NCI-H1092 (cell line): ENCODE data around the gene TRAF7.

Experiments
- DNase-seq: peaks from one replicate; lab custom pipeline; 2025; lab: John Stamatoyannopoulos, UW

TRAF7 gene

DNA sequence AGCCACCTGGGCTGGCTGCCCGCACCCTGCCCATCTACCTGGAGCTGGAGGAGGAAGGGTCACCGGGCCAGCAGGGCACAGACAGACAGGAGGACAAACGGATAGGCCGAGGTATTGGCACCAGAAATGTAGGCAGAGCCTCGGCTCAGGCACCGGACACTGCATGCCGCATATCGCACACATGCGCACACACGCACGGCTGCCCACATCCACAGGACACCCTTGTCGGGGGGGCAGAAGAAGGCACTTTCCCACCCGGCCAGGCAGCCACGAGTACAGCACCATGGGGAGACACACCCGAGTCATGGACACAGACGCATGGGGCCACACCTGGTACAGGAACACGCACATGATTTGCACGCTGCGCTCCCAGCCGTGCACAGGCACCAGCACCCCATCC is 26.4 kb downstream of the TRAF7 start:
- no peak for DNase-seq

GRCh38 chr16:2183671-2184070 is 28.1 kb downstream of the TRAF7 start:
- DNase-seq: no peak

- no peak for DNase-seq
These were observed 28.8 kb downstream of the TRAF7 start for GRCh38 chr16:2184346-2184745.

- no peak for DNase-seq
These were observed 29.4 kb downstream of the TRAF7 start for GRCh38 chr16:2184962-2185361.

DNA sequence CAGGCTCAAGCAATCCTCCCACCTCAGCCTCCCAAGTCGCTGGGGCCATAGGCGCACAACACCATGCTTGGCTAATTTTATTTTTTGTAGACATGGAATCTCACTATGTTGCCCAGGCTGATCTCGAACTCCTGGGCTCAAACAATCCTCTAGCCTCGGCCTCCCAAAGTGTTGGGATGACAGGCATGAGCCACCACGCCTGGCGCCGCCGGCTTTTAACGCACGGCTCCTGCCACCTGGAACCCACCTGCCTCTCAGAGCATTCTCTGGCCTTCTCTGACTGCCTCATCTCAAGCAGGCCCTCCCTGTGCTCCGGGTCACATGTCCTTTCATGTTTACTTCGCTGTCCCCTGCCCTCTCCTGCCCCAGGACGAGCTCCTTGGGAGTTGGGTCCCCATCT is 30.5 kb downstream of the TRAF7 start:
- DNase-seq: no peak

DNA sequence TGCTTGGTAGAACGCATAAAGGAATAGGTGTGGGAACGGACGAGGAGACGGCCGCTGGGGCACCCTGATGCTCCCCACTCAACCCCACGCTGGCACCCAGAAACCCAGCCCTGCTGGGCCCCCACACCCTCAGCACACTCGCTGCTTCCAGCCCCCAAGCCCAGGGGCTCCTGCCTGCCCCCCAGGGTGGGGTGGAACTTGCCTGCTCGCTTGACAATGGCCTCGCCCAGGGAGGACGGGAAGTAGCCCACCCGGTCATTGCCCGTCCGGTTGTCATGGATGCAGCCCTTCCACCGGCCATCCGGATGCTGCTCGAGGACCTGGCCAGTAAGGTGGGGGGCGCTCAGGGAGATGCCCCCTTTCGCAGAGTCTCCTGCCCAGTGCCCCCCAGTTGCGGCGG is 30.9 kb downstream of the TRAF7 start:
- no peak for DNase-seq

DNA sequence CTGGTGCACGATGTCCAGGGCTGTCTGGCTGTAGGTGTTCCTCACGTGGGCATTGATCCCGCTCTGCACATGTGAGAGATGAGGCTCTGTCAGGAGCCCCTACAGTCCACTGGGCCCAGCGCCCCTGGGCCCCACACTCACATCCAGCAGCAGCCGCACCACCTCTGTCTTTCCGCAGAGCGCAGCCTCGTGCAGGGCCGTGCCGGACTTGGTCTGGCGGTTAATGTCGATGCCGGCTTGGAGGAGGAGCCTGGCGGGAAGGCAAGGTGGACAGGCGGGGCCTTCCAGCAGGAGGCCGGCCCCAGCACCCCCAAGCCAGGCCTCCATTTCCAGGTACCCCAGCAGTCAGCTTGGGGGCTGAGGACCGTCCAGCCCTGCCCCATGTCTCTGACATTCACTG is 31.6 kb downstream of the TRAF7 start:
- no peak for DNase-seq

DNA sequence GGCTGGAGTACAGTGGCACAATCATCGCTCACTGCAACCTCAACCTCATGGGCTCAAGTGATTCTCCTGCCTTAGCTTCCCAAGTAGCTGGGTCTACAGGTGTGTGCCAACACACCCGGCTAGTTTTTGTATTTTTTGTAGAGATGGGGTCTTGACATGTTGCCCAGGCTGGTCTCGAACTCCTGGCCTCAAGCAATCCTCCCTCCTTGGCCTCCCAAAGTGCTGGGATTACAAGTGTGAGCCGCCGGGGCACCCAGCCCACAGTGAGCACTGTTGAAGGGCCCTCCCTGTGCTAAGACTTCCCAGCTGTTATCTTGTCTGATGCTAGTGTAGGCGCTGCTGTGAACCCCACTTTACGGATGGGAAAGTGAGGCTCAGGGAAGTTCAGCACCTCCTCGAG is 32.8 kb downstream of the TRAF7 start:
- no peak for DNase-seq

GRCh38 chr16:2189252-2189893 is 33.8 kb downstream of the TRAF7 start:
- DNase-seq: no peak

DNA sequence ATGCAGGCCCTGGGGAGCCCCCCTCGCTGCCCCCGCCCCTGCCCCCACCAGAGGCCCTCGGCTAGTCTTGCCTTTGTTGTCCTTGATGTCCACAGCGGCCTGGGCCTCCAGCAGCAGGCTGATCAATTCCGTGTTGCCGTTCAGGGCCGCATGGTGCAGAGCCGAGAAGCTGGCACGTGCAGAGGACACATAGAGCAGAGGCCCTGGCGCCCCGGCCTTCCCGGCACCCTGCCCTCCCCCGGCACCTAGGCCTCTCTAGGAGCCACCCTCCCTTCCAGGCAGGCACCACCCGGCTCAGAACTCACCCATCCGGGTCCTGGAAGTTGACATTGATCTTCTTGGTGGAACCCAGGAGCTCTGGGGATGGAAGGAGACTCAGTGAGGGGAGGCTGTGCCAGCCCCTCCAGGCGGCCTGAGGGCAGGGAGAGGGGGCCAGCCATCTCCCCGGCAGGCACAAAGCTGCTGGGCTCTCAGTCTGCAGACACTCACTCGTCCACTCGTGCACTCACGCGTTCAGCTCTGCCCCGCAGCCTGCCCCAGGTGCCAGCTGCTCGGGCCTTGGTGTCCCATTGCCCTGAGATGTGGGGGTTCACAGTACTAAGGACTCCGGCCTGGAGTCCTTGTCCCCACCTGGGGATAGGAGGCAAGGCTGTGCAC is 34.5 kb downstream of the TRAF7 start:
- DNase-seq: no peak

DNA sequence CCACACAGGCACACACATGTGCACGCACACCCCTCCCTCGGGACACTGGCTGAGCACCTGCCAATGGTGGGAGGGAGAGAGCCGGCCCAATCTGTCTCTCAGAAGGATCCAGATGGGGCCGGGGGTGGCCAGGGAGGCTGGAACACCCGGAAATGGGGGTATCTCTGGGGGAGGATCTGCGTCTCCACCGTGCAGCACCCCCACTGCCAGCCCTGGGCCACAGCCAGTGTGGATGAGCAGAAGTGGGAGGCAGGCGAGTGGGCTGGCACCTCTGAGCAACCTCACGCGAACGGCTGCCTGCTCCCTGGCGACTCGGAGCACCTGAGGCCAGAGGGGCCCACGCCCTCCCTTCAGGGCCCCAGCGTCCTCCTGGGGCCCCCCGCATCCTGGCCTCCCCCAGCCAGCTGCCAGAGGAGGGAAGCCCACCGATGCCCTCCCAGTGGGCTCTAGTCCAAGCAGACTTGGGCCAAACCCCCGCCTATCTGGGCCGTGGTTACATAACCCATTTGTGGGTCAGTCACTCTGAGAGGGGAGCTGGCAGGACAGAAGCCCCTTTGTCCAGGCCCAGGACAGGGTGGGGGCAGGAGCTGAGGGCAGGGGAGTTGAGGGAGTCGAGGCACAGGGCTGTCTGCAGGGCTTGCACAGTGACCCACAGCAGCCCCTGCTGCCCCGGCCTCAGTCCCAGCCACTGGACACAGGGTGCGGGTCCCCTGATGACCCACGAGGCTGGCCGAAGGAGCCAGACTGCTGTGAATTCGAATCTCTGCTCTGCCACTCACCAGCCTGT is 35.3 kb downstream of the TRAF7 start:
- DNase-seq: no peak

DNA sequence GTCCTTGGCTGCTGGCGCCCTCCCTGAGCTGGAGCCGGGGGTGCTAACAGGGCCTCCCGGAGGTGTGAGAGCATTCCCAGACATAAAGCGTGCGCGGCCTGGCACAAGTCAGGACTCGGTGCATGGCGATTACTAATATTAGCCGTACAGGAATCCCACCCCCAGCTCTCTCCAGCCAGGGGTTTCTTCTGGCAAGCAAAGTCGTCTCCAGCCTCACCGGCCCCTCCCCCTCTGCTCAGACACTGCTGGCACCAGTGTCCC is 35.8 kb downstream of the TRAF7 start:
- DNase-seq: no peak

GRCh38 chr16:2194166-2194834 is 38.7 kb downstream of the TRAF7 start:
- no peak for DNase-seq

DNA sequence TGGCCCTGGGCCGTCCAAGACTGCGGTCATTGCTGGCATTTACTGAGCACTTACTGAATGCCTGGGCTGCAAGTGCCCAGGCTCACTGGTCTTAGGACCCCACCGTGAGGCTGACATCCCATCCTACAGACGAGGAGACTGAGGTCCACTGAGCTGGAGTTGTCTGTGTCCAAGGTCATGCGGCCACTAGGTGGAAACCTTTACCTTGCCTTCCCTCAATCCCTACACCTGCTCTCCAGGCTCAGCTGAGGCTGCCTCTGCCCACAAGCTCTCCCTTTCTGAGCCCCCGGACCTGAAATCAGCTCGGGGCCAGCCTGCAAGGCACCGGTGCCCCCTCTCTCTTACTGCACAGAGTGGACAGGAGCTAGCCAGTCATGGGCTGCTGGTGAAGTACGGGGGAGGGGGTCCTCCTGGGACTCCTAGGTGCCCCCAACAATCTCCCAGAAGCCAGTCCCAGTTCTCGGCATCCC is 39.3 kb downstream of the TRAF7 start:
- DNase-seq: peak; percentile 41

- no peak for DNase-seq
These were observed 40.0 kb downstream of the TRAF7 start for GRCh38 chr16:2195322-2196161.

DNA sequence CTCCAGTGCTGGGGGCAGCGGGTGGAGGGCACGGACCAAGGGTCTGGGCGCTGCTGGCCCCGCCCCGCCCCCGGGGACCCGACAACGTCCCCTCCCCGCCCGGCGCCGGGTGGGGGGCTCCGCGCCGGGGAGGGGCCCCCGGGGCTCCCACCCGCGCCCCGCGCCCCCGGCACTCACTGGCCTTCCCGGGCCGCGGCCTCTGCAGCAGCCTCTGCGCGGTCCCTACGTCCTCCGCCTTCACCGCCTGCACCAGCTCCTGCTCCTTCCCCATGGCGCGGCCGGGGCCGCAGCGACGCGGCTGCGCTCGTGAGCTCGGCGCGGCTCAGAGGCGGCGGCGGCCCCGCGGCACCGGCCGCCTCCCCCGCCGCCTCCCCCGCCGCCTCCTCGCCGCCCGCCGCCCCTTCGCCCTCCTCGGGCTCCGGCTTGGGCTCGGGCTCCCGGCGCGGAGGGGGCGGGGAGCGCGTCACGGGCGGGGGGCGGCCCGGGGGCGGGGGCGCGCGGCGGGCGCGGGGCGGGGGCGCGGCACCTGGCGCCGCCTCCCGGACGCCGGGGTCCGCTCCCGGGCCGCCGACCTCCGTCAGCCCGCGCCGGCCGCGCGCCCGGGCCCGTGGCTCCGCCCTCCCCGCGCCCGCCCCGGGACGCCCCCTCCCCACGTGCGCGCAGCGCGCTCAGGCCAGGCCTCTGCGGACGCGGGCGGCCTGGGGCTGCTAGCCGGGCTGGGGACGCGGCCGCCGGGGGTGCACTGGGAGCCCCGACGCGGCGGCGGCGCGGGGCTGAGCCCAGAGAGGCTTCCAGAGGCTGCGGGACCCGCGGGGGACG is 40.8 kb downstream of the TRAF7 start, which contains the start of gene CASKIN1:
Gene CASKIN1 (minus strand): TSS at position 444 of the 819 bp plus-strand sequence. CDS start 173 bp downstream, at position 271.
- no peak for DNase-seq

GRCh38 chr16:2196981-2197511 is 41.5 kb downstream of the TRAF7 start:
- no peak for DNase-seq

- DNase-seq: no peak
These were observed 42.2 kb downstream of the TRAF7 start for GRCh38 chr16:2197765-2198164.

GRCh38 chr16:2198283-2198682 is 42.7 kb downstream of the TRAF7 start:
- no peak for DNase-seq

GRCh38 chr16:2199095-2199494 is 43.5 kb downstream of the TRAF7 start:
- no peak for DNase-seq
